HG03025 (cell line): ENCODE measurements around the gene PRKCQ.

ENCODE experiments used
- ATAC-seq: cut with Tn5 transposase; IDR thresholded peaks from one replicate; pipeline ENCODE4 v1.9.1; 2021; ENCODE audit warnings: mild to moderate bottlenecking, moderate library complexity; ENCODE audit not compliant: unreplicated experiment, low FRiP score

Gene PRKCQ

GRCh38 chr10:6416892-6417512 lies 163.1 kb downstream of the PRKCQ start:
- no peak for ATAC-seq

GRCh38 chr10:6411436-6411835 lies 168.6 kb downstream of the PRKCQ start:
- no peak for ATAC-seq

GRCh38 chr10:6410830-6411229 lies 169.2 kb downstream of the PRKCQ start:
- ATAC-seq: no peak

- no peak for ATAC-seq
Measured at GRCh38 chr10:6409971-6410643, 170.0 kb downstream of the PRKCQ start.

GRCh38 chr10:6408799-6409198 lies 171.3 kb downstream of the PRKCQ start:
- no peak for ATAC-seq

- ATAC-seq: no peak
Measured at GRCh38 chr10:6407034-6407721, 172.9 kb downstream of the PRKCQ start.

- ATAC-seq: no peak
Measured at GRCh38 chr10:6406220-6407033, 173.6 kb downstream of the PRKCQ start.

GRCh38 chr10:6405713-6406112 lies 174.4 kb downstream of the PRKCQ start:
- no peak for ATAC-seq

GRCh38 chr10:6404127-6405072 lies 175.7 kb downstream of the PRKCQ start:
- ATAC-seq: no peak

GRCh38 chr10:6402960-6403359 lies 177.1 kb downstream of the PRKCQ start:
- no peak for ATAC-seq

- no peak for ATAC-seq
Measured at GRCh38 chr10:6402349-6402709, 177.7 kb downstream of the PRKCQ start.

GRCh38 chr10:6401558-6402348 lies 178.3 kb downstream of the PRKCQ start:
- ATAC-seq: no peak

GRCh38 chr10:6400821-6401465 lies 179.1 kb downstream of the PRKCQ start:
- no peak for ATAC-seq

- no peak for ATAC-seq
Measured at GRCh38 chr10:6400331-6400730, 179.7 kb downstream of the PRKCQ start.

- ATAC-seq: no peak
Measured at GRCh38 chr10:6399879-6400278, 180.2 kb downstream of the PRKCQ start.

GRCh38 chr10:6399231-6399741 lies 180.8 kb downstream of the PRKCQ start:
- no peak for ATAC-seq

GRCh38 chr10:6398399-6398798 lies 181.7 kb downstream of the PRKCQ start:
- no peak for ATAC-seq

GRCh38 chr10:6396652-6397051 lies 183.4 kb downstream of the PRKCQ start:
- ATAC-seq: no peak
